Mammary epithelial cell (primary cell): ENCODE data around the gene P2RY4.

ENCODE experiments used
- EZH2 ChIP-seq: IDR thresholded peaks from 2 replicates; pipeline ENCODE4 v1.6.1; 2012; ENCODE audit warnings: low read length, inconsistent platforms, borderline replicate concordance
- TF ChIP-seq, protein P1 (sequence below), 2 donors: IDR thresholded peaks in 1 of 2; conservative IDR thresholded peaks in 1 of 2; 2 replicates each; pipeline ENCODE4 v1.5.1; 2011 to 2012; ENCODE audit warnings: inconsistent platforms in 2 of 2, low read length in 2 of 2, mild to moderate bottlenecking in 2 of 2, control low read depth in 1 of 2, low read depth in 1 of 2; ENCODE audit not compliant: insufficient read depth in 1 of 2; ENCODE audit errors: extremely low read depth in 1 of 2

- TF ChIP-seq, protein P1, sequence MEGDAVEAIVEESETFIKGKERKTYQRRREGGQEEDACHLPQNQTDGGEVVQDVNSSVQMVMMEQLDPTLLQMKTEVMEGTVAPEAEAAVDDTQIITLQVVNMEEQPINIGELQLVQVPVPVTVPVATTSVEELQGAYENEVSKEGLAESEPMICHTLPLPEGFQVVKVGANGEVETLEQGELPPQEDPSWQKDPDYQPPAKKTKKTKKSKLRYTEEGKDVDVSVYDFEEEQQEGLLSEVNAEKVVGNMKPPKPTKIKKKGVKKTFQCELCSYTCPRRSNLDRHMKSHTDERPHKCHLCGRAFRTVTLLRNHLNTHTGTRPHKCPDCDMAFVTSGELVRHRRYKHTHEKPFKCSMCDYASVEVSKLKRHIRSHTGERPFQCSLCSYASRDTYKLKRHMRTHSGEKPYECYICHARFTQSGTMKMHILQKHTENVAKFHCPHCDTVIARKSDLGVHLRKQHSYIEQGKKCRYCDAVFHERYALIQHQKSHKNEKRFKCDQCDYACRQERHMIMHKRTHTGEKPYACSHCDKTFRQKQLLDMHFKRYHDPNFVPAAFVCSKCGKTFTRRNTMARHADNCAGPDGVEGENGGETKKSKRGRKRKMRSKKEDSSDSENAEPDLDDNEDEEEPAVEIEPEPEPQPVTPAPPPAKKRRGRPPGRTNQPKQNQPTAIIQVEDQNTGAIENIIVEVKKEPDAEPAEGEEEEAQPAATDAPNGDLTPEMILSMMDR (conservative IDR thresholded peaks at IDR 0.05 in 1 of 2, IDR thresholded peaks at IDR 0.05 in 1 of 2; ENCODE audit: extremely low read depth in 1 of 2, insufficient read depth in 1 of 2, low read depth in 1 of 2, low read length in 2 of 2): no peak
- TF ChIP-seq EZH2: no peak
Observed at GRCh38 chrX:70252491-70252890, 7.5 kb downstream of the P2RY4 start.
